Tongue (tissue), 2 donors: ENCODE data around the gene ERG. TPM values are rescaled to one million over a fixed set of nuclear protein-coding genes. Genes with fewer than 3 reads are reported as not detected.

ENCODE experiments used
- DNase-seq: peaks from one replicate; pipeline ENCODE4 v3.0.0-alpha.2; 2015
- total RNA-seq: library from RNA; depleted of rRNA; stranded (reverse); fragments of >200 nt; gene quantifications from one replicate; pipeline ENCODE4 v1.2.3, GENCODE V29; 2014

Gene ERG, protein sequence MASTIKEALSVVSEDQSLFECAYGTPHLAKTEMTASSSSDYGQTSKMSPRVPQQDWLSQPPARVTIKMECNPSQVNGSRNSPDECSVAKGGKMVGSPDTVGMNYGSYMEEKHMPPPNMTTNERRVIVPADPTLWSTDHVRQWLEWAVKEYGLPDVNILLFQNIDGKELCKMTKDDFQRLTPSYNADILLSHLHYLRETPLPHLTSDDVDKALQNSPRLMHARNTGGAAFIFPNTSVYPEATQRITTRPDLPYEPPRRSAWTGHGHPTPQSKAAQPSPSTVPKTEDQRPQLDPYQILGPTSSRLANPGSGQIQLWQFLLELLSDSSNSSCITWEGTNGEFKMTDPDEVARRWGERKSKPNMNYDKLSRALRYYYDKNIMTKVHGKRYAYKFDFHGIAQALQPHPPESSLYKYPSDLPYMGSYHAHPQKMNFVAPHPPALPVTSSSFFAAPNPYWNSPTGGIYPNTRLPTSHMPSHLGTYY
- total RNA-seq = 8.6 TPM

DNA sequence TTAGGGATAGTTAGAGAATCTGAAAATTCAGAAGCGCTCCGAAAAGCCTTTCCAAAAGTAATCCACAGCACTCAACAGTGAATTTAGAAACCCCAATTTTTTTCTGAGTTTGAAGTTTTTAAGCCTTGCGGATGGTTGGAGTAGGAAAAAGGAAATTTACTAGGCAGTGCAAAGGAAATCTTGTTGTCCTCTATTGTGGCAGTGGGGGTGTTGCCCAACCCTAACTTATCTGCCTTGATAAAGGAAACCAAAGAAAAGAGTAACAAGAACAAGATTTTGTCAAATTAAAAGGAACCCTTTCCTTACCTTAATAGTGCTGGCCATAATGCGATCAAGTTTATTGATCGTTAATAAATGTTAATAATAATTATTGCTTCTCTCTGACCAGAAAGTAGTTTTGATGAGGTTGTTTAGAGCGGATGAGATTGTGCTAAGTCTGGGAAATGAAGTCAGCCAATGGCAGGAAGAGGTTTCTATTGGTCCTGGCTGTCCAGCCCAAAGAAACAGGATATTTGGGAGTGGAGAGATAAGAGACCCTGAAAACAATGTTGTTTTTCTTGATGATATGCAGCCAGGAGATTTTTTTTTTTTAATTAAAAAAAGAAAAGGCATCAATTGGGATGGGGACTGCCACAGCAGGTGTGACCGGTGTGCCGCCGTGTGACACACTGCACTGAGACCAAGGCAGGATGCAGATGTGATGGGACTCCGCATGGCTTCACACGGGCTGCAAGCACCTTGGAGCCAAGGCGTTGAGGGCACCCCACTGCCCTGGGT lies at the start of gene ERG:
Gene ERG (minus strand): TSS at position 421 of the 777 bp plus-strand sequence. CDS start 97 bp downstream, at position 324.
- DNase-seq = no peak

DNA sequence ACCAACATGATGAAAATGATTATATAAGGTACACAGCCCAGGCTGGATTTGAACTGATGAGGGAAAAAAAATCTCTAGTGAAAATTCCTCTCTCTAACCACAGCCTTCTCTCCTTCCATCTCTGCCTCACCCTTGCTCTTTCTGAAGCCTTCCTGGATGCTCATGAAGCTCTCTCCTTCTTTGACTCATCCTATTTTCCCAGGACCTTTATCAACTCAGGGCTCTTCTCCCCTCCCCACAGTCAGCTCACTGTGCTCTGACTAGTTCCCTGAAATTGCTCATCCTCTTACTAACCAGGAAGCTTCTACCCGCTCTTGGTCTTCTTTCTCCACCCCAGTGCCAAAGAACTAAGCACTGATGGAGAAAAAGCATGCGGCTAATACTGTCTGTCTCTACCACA lies 46.4 kb upstream of the ERG start:
- no peak for DNase-seq

DNA sequence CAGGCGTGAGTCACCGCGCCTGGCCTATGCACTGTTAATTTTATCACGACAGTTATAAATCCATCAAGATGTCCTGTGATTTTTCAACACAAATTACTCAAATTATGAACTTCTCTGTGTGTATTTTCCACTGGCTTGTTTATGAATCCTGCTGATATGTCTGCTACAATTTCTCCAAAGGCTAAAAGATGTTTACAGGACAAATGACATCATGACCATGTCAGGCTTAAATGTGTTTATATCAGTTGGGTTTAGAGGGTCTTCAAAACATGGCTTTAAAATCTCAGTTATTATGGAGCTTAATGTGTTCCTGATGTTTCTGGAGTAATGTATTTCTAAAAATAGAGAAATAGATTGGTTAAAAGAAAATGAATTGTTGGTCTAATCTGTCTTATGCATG lies 44.0 kb upstream of the ERG start:
- DNase-seq = peak; percentile 8

DNA sequence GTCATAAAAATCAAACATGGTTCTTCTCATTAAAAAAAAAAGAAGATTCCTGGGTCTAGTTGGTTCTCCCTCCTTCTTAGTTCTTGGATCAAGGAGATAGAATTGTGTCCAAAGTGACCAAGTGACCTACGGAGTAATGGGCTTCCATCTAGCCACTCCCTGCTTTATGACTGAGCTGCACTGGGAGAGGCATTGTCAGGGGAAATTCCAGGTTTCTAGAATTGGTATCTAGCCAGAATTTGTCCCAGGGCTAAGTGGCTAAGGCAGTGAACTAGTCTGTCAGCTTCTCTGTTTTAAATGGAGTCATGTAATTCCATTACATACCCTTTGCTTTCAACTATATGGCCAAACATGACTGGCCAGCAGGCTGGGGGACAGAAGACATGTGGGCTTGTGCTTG lies 40.1 kb upstream of the ERG start:
- DNase-seq = no peak

DNA sequence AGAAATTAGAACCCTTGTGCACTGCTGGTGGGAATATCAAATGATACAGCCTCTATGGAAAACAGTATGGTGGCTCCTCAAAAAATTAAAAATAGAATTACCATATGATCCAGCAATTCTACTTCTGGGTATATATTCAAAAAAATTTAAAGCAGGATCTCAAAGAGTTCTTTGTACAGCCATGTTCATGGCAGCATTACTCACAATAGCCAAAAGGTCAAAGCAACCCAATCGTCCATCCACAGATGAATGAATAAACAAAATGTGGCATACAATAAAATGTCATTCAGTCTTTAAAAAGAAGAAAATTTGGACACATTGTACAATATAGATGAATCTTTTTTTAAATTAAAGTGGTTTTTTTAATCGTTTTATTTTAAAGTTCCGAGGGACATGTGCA lies 36.3 kb upstream of the ERG start:
- no peak for DNase-seq

DNA sequence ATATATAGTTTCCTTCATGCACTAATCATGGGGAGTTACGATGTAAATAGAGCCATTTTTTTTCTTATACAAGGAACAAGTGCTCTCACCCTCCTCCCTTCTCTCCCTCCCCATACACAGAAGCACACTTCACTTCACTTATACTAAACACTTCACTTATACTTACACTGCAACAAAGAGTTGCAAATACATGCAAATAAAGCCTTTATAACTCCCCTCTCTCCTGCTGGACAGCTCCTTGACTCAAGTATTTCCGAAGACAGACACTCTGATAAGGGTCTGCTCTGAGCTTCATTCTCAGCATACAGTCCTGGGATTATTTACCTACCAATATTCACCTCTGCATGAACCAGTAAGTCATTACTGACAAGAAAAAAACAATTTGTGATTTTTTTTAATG lies 35.6 kb upstream of the ERG start:
- DNase-seq = peak; percentile 20

DNA sequence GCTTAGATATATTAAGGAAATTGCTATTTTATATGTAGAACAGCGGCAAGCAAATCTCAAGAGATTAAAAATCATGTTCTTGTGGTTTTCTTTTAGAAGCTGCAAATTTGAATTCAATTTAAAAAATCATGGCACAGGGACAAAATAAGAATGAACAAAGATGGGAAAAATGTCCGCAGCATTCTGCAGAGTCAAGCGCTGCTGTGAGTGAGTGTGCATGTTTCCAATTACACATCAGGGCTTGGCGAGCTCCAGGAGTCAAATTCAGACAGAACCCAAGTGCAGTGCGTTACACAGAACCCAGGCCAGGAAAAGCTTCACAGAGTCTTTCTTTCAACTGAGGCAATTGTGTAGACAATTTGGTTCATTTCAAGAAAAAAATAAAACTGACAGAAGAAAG lies 33.3 kb upstream of the ERG start:
- DNase-seq = peak; percentile 87

DNA sequence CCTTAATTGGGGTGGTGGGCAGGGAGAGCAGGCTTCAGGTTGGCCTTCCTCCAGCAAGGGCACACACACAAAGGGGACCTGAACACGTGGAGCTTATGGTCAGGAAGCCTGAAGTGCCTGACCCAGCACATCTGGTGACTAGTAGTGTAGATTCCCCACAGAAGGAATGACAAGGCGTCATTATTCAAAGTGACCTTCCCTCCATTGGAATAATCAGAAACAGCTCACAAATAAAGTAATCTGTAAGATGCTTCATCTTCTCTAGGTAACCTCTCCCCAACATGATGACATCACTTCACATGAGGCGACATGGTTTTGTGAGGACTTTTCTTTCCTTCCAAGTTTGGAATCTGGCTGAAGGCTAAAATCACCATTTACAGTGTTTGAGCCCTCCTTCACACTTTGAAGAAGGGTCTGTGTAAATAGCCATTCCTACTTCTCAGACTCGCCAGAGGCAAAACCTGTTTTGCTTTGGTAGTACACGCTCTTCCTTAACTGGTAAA lies 32.8 kb upstream of the ERG start:
- no peak for DNase-seq

DNA sequence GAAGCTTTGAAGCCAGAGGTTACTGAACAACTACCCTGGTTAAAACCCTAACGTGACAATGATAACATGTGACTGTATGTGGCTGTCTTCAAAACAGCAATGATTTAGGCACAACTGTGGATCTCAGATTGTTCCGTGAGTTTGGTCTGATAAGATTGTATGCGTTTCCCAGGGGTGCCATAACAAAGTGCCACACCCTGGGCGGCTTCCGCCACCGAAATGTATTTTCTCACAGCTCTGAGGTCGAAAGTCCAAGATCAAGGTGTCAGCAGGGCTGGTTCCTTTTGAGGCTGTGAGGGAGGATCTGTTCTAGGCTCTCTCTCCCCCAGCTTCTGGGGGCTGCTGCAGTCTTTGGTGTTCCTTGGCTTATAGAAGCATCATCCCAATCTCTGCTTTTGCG lies 29.5 kb upstream of the ERG start:
- DNase-seq = no peak

DNA sequence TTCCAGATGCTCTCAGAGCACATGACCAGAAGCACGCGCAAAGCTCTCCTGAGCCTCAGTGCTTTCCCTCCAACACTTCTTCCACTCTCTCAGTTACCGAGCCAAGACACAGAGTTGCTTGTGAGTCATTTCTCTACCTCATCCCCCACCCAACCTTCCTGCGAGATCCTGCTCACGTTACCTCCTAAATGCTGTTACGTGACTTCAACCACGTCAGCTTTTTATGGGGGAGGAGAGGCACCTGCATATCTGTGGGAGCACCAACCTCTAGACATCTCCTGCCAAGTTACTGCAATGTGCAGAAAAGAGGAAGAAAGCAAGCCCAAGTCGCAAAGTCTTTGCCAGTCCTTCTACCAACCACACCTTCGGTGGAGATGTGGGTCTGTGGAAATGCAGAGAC lies 27.2 kb upstream of the ERG start:
- no peak for DNase-seq

DNA sequence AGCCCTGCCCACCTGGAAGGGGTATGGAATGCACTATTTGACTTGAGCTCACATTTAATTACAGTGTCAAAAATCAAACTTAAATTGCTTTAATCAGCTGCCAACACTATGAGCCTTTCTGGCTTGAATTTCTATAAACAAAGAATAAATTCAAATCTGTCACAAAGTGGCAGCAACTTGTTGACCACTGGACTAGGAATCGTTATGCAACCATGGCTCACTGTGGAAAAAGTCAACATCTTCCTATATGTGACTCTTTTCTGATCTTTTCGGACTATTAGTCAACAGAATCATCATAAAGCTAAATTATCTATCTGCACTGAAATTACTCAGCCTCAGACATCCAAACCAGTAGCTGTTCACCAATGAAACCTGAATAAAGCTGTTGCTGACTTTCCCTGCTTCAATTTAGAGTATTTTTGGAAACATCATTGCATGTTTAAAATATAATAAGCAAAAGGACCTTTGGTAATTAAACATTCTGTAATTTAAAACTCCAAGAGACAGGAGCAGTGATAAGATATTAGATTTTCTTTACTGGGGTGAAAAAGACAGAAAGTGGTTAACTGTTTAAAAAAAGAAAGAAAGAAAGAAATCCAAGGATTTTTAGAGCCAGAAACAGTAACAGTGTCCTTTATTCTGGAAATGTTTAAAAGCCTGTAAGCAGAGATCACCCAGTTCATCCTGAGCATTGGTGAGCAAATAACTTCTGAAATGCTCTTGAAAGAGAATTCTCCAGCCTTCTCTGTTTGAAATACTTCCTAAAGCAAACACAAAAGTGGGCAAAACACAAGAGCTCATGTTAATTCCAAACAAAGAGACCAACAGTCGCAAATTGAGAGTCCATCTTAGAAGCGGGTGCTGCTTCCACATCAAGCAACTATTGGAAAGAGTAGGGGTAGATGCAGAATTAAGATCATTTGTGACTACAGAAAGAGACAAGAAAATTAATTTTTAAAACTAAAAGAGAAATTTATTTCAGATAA lies 26.2 kb upstream of the ERG start:
- no peak for DNase-seq

DNA sequence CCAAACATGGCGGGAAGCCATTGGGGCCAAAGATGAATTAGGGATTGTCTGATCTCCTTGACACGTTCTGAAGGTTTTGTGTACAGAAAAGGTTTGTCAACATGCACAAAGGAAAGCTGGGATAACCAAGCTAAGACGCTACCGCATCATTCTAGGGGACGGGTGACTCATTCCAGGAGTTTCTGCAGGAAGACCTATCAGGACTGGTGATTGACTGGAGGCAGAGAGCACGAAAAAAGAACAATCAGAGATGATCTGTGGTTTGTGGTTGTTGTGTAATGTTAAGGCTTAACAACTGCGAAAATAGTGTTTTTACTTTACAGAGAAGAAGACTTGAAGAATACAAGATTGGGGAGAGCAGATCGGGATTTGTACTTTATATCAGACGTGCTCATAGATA lies 22.2 kb upstream of the ERG start:
- no peak for DNase-seq

DNA sequence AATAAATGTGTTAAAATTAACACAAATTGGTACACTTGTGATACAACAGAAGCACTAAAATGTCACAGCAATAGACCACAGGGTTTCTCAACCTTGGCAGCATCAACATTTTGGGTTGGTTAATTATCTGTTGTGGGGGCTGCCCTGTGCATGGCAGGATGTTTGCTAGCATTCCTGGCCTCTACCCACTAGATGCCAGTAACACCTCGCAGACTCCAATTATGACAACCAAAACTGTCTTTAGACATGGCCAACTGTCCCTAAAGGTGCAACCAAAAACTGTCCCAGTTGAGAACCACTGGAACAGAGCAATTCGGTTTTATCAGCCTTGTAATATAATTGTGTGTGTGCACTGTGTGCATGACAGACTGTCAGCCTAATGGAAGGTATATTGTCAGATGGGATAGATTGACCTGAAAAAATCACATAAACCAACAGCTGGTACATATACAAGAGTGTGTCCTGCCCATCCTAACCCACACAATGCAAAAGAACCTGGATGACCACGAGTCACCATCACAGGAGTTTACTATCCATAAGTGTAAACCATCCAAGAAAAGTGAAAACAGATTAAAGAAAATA lies 13.5 kb upstream of the ERG start:
- no peak for DNase-seq

DNA sequence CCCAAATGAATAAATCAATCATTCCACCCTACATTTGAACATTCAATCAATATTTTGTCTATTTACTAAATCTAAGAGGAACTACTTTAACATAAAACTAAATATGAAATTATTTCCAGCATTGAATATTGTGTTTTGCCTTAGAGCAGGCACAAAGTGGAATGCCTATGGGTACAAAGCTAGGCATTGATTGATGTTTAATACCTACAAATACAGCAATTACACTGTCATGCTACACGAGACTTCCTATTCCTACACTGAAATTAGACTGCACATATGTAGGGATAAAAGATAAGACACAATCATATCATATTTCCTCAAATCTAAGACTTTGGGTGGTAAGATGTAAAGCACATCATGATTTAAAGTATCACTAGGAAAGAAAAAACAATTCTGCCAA lies 12.9 kb upstream of the ERG start:
- DNase-seq = no peak

DNA sequence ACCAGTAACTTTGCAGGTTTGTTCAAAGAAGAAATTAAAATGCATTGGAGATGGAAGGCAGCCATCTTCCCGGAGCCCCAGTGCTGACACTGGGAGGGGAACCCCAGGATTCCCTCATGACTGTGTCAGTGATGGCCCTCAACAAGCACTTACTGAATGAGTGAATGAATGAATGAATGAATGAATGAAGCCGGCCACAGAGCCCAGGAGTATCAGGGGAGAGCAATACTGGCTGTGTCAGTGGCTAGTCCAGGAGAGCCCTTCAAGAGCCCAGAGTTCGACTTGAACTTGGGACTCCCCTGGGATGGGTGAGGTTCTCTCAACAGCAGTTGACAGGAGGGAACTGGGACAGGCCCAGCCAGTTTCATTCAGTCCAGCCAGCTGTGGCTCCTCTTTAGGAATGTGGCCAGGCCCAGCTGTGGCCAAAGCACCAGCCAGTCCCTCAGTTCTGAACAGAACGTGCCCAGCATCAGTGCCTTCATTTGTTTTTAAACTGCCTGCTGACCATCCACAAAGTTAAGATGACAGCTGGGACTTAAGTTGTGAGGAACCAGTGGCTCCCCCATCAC lies 9.2 kb upstream of the ERG start:
- DNase-seq = no peak

DNA sequence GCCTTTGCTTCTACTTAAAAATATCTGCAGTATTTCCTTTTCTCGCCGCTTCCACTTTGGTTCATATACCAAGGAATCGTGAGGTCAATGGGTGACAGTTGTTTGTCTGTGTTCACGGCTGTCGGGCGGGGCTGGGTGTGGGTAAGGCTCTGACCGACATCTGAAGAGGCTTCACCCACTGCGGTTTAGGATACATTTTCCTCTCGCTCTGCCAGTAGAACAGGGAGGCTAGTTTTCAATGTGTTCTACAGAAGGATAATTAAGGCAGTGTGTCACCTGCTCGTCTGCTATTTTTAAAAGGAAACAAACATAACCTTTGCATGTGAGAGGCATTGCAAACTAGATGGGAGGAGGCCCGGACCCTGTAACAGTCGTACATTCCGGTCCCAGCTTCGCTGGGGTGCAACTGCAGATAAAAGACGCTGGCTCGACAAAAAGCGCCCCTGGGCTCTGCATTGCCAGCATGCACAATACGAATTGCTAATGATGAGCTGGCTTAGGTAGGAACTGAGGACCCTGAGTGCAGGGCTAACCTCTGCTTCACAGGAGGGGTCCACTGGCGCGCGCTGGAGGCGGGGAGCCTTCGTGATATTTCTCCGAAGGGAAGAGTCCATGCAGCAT lies 8.5 kb upstream of the ERG start:
- DNase-seq = peak; percentile 43

DNA sequence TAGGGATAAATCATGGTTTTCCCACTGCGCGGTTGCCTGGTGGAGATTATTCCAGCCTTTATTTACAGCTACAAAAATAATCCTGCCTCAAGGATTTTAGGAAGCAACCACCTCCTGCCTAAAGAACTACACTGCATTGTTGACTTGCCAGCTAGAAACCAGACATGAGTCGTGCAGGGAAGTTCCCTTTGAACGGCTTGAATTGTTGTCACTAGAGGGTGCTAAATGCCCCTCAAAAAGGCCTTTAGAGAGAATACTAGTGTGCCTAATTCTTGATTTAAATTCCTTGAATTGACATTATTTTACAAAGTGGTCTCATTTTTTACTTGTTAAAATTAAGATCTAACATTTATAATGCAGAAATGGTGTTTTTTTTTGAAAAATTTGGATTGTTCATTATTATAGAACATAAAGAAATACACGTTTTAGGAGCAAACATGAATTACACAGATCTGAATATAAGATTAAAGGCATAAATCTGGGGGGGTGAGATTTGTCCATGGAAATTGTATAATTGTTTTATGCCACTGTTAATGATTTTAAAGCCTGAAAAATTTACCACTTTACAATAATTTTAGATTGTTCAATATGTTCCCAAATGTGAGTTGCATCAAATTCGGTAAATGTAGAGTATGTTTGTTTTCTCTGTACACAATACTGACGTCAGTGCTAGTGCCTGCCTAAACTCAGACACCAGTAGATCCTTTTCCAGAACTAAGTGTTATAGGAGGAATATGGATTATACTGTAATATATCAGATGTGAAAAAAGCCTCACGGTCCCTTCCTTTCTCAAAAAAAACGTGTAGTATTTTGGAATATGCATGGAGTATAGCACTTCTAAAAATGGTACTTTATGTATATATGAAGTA lies 7.6 kb upstream of the ERG start:
- DNase-seq = peak; percentile 90

DNA sequence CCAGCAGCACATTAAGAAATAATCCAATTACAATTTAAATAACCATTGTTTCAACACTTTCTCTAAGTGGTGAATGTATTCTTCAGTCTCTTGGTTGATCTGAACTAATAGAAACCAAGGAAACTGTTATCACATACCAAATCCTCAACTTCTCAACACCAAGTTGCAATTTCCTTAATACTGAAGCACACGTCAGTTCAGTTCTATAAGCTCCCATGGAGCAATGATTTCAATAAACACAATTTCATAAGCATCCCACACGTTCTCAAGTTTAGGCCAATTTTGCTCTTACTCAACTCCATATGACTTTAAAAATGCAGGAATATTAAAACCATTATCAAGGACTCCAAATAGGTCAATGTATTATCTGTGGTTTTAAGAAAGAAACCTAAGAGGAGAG lies 5.8 kb upstream of the ERG start:
- no peak for DNase-seq

DNA sequence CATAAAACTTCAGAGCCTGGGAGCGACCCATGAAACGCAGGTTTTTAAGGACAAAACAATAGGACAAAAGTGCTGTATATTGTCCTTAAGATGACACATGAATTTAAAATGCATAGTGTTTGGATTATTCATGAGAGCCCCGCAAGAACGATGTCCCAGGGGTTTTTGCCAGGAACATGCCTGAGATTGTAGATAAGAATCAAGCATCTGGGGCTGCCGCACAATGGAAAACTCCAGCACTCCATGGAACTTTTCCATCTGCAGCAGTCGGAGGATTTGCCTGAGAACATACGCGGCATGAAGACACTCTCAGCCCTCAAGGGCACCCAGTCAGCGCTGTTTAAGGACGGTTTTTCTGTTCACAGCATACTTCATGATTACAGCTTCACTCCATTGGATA lies 5.3 kb upstream of the ERG start:
- no peak for DNase-seq

DNA sequence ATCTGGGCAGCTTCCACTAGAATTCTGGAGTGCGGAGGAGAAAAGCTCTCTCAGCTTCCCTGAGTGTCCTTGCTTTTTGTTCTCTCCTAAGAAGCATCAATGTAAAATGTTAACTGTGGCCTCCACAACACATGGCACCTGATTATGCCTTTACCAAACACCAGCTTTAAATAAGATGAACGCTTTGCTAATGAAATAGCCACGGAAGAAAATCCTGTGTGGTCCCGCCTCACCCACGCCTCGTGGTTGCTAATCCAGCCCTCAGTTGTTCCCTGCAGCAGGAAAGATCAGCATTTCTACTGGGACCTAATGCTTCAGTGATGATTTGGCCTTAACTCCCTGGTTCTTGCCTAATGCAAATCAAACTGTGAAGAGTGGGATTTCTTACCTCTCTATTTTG lies 1.8 kb upstream of the ERG start:
- no peak for DNase-seq
